Measurements from ENCODE around the gene ZBTB8OS.
"Not testable (repeated sequence)": the region's sequence is repeated elsewhere in the genome, so short reads cannot be mapped to it uniquely, and the experiment has no call there.

Gene ZBTB8OS

GRCh38 chr1:32668716-32669115 is 18.4 kb upstream of the ZBTB8OS start:
- H3K27me3 Mint-ChIP-seq, H3K4me3 Mint-ChIP-seq: not testable (repeated sequence)
- peaks cover 36% of the 10 kb centered on the region for H3K36me3 Mint-ChIP-seq

GRCh38 chr1:32666901-32667566 is 16.7 kb upstream of the ZBTB8OS start:
- Mint-ChIP-seq H3K9me3 (no peaks in the 10 kb centered on the region), H3K4me3 (no peak overlapping the region), H3K27me3 (no peaks in the 10 kb centered on the region), H3K36me3 (peaks cover 24% of the 10 kb centered on the region), H3K27ac (no peak overlapping the region), H3K4me1 (no peaks in the 10 kb centered on the region)
- DNase-seq (ENCODE audit: low spot score in 2 of 2) (no peak), ATAC-seq (ENCODE audit: low read depth) (no peak)

More at GRCh38 chr1:32668716-32669115, 18.4 kb upstream of the ZBTB8OS start:
- H3K27ac Mint-ChIP-seq; H3K4me1 Mint-ChIP-seq; H3K9me3 Mint-ChIP-seq; ATAC-seq (ENCODE audit: low read depth); DNase-seq (ENCODE audit: low spot score in 2 of 2): not testable (repeated sequence)

- Mint-ChIP-seq H3K9me3 (no peaks in the 10 kb centered on the region), H3K4me3 (no peak overlapping the region), H3K27me3 (no peaks in the 10 kb centered on the region), H3K27ac (no peak overlapping the region), H3K4me1 (peaks cover 4% of the 10 kb centered on the region), H3K36me3 (peaks cover 22% of the 10 kb centered on the region)
- DNase-seq (ENCODE audit: low spot score in 2 of 2) (no peak), ATAC-seq (ENCODE audit: low read depth) (no peak)
Observed at GRCh38 chr1:32665915-32666314, 15.6 kb upstream of the ZBTB8OS start.

GRCh38 chr1:32659581-32659980 is 9.2 kb upstream of the ZBTB8OS start:
- DNase-seq (ENCODE audit: low spot score in 2 of 2): no peak
- H3K27me3 Mint-ChIP-seq: no peaks in the 10 kb centered on the region
- H3K9me3 Mint-ChIP-seq: no peaks in the 10 kb centered on the region
- peaks cover 22% of the 10 kb centered on the region for H3K4me1 Mint-ChIP-seq
- no peak overlapping the region for H3K27ac Mint-ChIP-seq
- peaks cover 42% of the 10 kb centered on the region for H3K36me3 Mint-ChIP-seq
- no peak for ATAC-seq (ENCODE audit: low read depth)
- H3K4me3 Mint-ChIP-seq: no peak overlapping the region

- peaks cover 21% of the 10 kb centered on the region for H3K36me3 Mint-ChIP-seq
- H3K4me1 Mint-ChIP-seq: peaks cover 29% of the 10 kb centered on the region
- H3K27ac Mint-ChIP-seq: peak overlapping the region; percentile 97
- no peak for DNase-seq (ENCODE audit: low spot score in 2 of 2)
- H3K27me3 Mint-ChIP-seq: no peaks in the 10 kb centered on the region
- peak overlapping the region; percentile 96 for H3K4me3 Mint-ChIP-seq
- H3K9me3 Mint-ChIP-seq: no peaks in the 10 kb centered on the region
- no peak for ATAC-seq (ENCODE audit: low read depth)
Observed at GRCh38 chr1:32652244-32652962, 2.1 kb upstream of the ZBTB8OS start.

- ATAC-seq (ENCODE audit: low read depth) (no peak), DNase-seq (ENCODE audit: low spot score in 2 of 2) (no peak)
- Mint-ChIP-seq H3K4me1 (peaks cover 27% of the 10 kb centered on the region), H3K27ac (peak overlapping the region; percentile 97), H3K27me3 (no peaks in the 10 kb centered on the region), H3K36me3 (peaks cover 13% of the 10 kb centered on the region), H3K9me3 (no peaks in the 10 kb centered on the region), H3K4me3 (peak overlapping the region; percentile 96)
Observed at GRCh38 chr1:32651461-32652073, 1.2 kb upstream of the ZBTB8OS start.

- peaks cover 27% of the 10 kb centered on the region for H3K4me1 Mint-ChIP-seq
- H3K27ac Mint-ChIP-seq: peak within 1 kb of the TSS; percentile 97
Observed at GRCh38 chr1:32650752-32651460, 556 bp upstream of the ZBTB8OS start, which contains the start of gene RBBP4. Gene RBBP4, plus strand, starts transcription at chr1:32651208. Its CDS starts 99 bp downstream, at chr1:32651307.

GRCh38 chr1:32647308-32648134 is 2.8 kb downstream of the ZBTB8OS start:
- no peak for DNase-seq (ENCODE audit: low spot score in 2 of 2)
- Mint-ChIP-seq H3K27me3 (no peaks in the 10 kb centered on the region), H3K4me1 (peaks cover 15% of the 10 kb centered on the region), H3K9me3 (no peaks in the 10 kb centered on the region), H3K4me3 (peak overlapping the region; percentile 51), H3K36me3 (peaks cover 5% of the 10 kb centered on the region), H3K27ac (peak overlapping the region; percentile 80)
- ATAC-seq (ENCODE audit: low read depth): no peak

More at GRCh38 chr1:32650752-32651460, 556 bp upstream of the ZBTB8OS start, which contains the start of gene RBBP4:
- DNase-seq (ENCODE audit: low spot score in 2 of 2) (peak; percentile 96 to 98), ATAC-seq (ENCODE audit: low read depth) (peak; percentile 77)
- Mint-ChIP-seq H3K27me3 (no peaks in the 10 kb centered on the region), H3K9me3 (no peaks in the 10 kb centered on the region), H3K4me3 (peak within 1 kb of the TSS; percentile 96), H3K36me3 (peaks cover 13% of the 10 kb centered on the region)

GRCh38 chr1:32644426-32644825 is 5.9 kb downstream of the ZBTB8OS start:
- peaks cover 13% of the 10 kb centered on the region for H3K4me1 Mint-ChIP-seq
- H3K36me3 Mint-ChIP-seq: peaks cover 4% of the 10 kb centered on the region
- H3K27ac Mint-ChIP-seq: no peak overlapping the region
- no peaks in the 10 kb centered on the region for H3K9me3 Mint-ChIP-seq
- no peaks in the 10 kb centered on the region for H3K27me3 Mint-ChIP-seq
- DNase-seq (ENCODE audit: low spot score in 2 of 2) (no peak), ATAC-seq (ENCODE audit: low read depth) (no peak)
- H3K4me3 Mint-ChIP-seq: no peak overlapping the region

GRCh38 chr1:32642292-32642827 is 8.0 kb downstream of the ZBTB8OS start:
- not testable (repeated sequence) for H3K9me3 Mint-ChIP-seq; H3K27ac Mint-ChIP-seq; H3K4me3 Mint-ChIP-seq; DNase-seq (ENCODE audit: low spot score in 2 of 2); H3K27me3 Mint-ChIP-seq; H3K4me1 Mint-ChIP-seq; ATAC-seq (ENCODE audit: low read depth); H3K36me3 Mint-ChIP-seq

GRCh38 chr1:32639489-32640075 is 10.8 kb downstream of the ZBTB8OS start:
- H3K9me3 Mint-ChIP-seq: no peaks in the 10 kb centered on the region
- peaks cover 3% of the 10 kb centered on the region for H3K4me1 Mint-ChIP-seq
- no peaks in the 10 kb centered on the region for H3K27me3 Mint-ChIP-seq
- peaks cover 8% of the 10 kb centered on the region for H3K36me3 Mint-ChIP-seq
- ATAC-seq (ENCODE audit: low read depth): no peak
- no peak overlapping the region for H3K4me3 Mint-ChIP-seq
- no peak overlapping the region for H3K27ac Mint-ChIP-seq
- DNase-seq (ENCODE audit: low spot score in 2 of 2): no peak

- Mint-ChIP-seq H3K9me3 (no peaks in the 10 kb centered on the region), H3K27me3 (no peaks in the 10 kb centered on the region), H3K4me3 (no peak overlapping the region), H3K27ac (no peak overlapping the region), H3K4me1 (peaks cover 3% of the 10 kb centered on the region), H3K36me3 (peaks cover 16% of the 10 kb centered on the region)
- no peak for ATAC-seq (ENCODE audit: low read depth)
- DNase-seq (ENCODE audit: low spot score in 2 of 2): no peak
Observed at GRCh38 chr1:32636914-32637645, 13.3 kb downstream of the ZBTB8OS start.

All from memory B cell (primary cell).